Liver (tissue), 9 donors: ENCODE data around the gene ATP6V0A4. TPM values are rescaled to one million over a fixed set of nuclear protein-coding genes. Genes with fewer than 3 reads are reported as not detected.

Experiments used
- DNase-seq: peaks from one replicate; pipeline ENCODE4 v3.0.0-alpha.2; 2017; ENCODE audit warnings: low spot score
- H3K27ac ChIP-seq, 2 donors: one replicate each; pipeline ENCODE4 v1.7.0; 2013; ENCODE audit warnings: inconsistent platforms in 2 of 2, low read length in 2 of 2, control low read depth in 1 of 2, low read depth in 1 of 2, mild to moderate bottlenecking in 1 of 2
- H3K27me3 ChIP-seq, 4 donors: one replicate each; pipeline versions ENCODE4 v1.6.1 to v1.7.0; 2013; ENCODE audit warnings: low read length in 3 of 4, inconsistent platforms in 1 of 4, mild to moderate bottlenecking in 1 of 4, moderate library complexity in 1 of 4; ENCODE audit not compliant: control insufficient read depth in 4 of 4, insufficient read depth in 4 of 4
- H3K36me3 ChIP-seq, 4 donors: one replicate each; pipeline versions ENCODE4 v1.6.1 to v1.7.0; 2013; ENCODE audit warnings: low read length in 3 of 4, mild to moderate bottlenecking in 3 of 4, low read depth in 1 of 4, moderate library complexity in 1 of 4; ENCODE audit not compliant: control insufficient read depth in 4 of 4, insufficient read depth in 3 of 4
- H3K4me1 ChIP-seq, 4 donors: one replicate each; pipeline versions ENCODE4 v1.6.1 to v1.7.0; 2013; ENCODE audit warnings: low read length in 3 of 4, mild to moderate bottlenecking in 3 of 4, moderate library complexity in 1 of 4; ENCODE audit not compliant: control insufficient read depth in 4 of 4, insufficient read depth in 4 of 4
- H3K4me3 ChIP-seq, 3 donors: one replicate each; pipeline versions ENCODE4 v1.6.1 to v1.7.0; 2013; ENCODE audit warnings: low read length in 3 of 3, control low read depth in 1 of 3, low read depth in 1 of 3, mild to moderate bottlenecking in 1 of 3
- H3K9ac ChIP-seq, 2 donors: one replicate each; pipeline ENCODE4 v1.7.0; 2013; ENCODE audit warnings: low read length in 2 of 2, mild to moderate bottlenecking in 2 of 2, moderate library complexity in 2 of 2, control low read depth in 1 of 2, low read depth in 1 of 2
- H3K9me3 ChIP-seq, 4 donors: one replicate each; pipeline versions ENCODE4 v1.6.1 to v1.7.0; 2013; ENCODE audit warnings: low read length in 3 of 4; ENCODE audit not compliant: control insufficient read depth in 4 of 4
- ATF3 ChIP-seq: IDR thresholded peaks from 2 replicates; pipeline ENCODE4 v1.6.1; 2016; ENCODE audit warnings: antibody characterized with exemption
- CTCF ChIP-seq: fragments of 150-350 bp; IDR thresholded peaks from 2 replicates; pipeline ENCODE4 v1.5.1; 2017; ENCODE audit warnings: improper control_type of control experiment, low read depth, low read length; ENCODE audit not compliant: missing input control
- EGR1 ChIP-seq, 2 donors: IDR thresholded peaks; 2 replicates each; pipeline ENCODE4 v1.6.1; 2016 to 2018; ENCODE audit warnings: antibody characterized with exemption in 2 of 2, low read depth in 2 of 2
- FOXA1 ChIP-seq: IDR thresholded peaks from 2 replicates; pipeline ENCODE4 v1.6.1; 2016; ENCODE audit warnings: antibody characterized with exemption
- FOXA2 ChIP-seq: IDR thresholded peaks from 2 replicates; pipeline ENCODE4 v1.6.1; 2016; ENCODE audit warnings: antibody characterized with exemption
- GABPA ChIP-seq, 2 donors: IDR thresholded peaks in 1 of 2; conservative IDR thresholded peaks in 1 of 2; 2 replicates each; pipeline ENCODE4 v1.6.1; 2016; ENCODE audit warnings: antibody characterized with exemption in 2 of 2, mild to moderate bottlenecking in 1 of 2, moderate library complexity in 1 of 2
- HNF4A ChIP-seq, 2 donors: conservative IDR thresholded peaks; 2 replicates each; pipeline ENCODE4 v1.6.1; 2016; ENCODE audit warnings: antibody characterized with exemption in 2 of 2, mild to moderate bottlenecking in 2 of 2
- HNF4G ChIP-seq: IDR thresholded peaks from 2 replicates; pipeline ENCODE4 v1.6.1; 2016; ENCODE audit warnings: antibody characterized with exemption
- JUND ChIP-seq, 2 donors: IDR thresholded peaks; 2 replicates each; pipeline ENCODE4 v1.6.1; 2016; ENCODE audit warnings: antibody characterized with exemption in 2 of 2
- MAX ChIP-seq: IDR thresholded peaks from 2 replicates; pipeline ENCODE4 v1.6.1; 2016; ENCODE audit warnings: antibody characterized with exemption
- NR2F2 ChIP-seq: IDR thresholded peaks from 2 replicates; pipeline ENCODE4 v1.6.1; 2016; ENCODE audit warnings: antibody characterized with exemption
- RAD21 ChIP-seq, 2 donors: IDR thresholded peaks; 2 replicates each; pipeline ENCODE4 v1.6.1; 2016; ENCODE audit warnings: antibody characterized with exemption in 2 of 2, mild to moderate bottlenecking in 2 of 2
- REST ChIP-seq: IDR thresholded peaks from 2 replicates; pipeline ENCODE4 v1.6.1; 2016; ENCODE audit warnings: antibody characterized with exemption, mild to moderate bottlenecking
- RXRA ChIP-seq, 2 donors: IDR thresholded peaks; 2 replicates each; pipeline ENCODE4 v1.6.1; 2017 to 2018; ENCODE audit warnings: antibody characterized with exemption in 2 of 2, mild to moderate bottlenecking in 1 of 2
- SP1 ChIP-seq: IDR thresholded peaks from 2 replicates; pipeline ENCODE4 v1.6.1; 2018; ENCODE audit warnings: antibody characterized with exemption, mild to moderate bottlenecking
- TAF1 ChIP-seq: conservative IDR thresholded peaks from 2 replicates; pipeline ENCODE4 v1.6.1; 2016; ENCODE audit warnings: antibody characterized with exemption, mild to moderate bottlenecking
- YY1 ChIP-seq: IDR thresholded peaks from 2 replicates; pipeline ENCODE4 v1.6.1; 2016; ENCODE audit warnings: antibody characterized with exemption, mild to moderate bottlenecking
- ZBTB33 ChIP-seq: IDR thresholded peaks from 2 replicates; pipeline ENCODE4 v1.6.1; 2016; ENCODE audit warnings: antibody characterized with exemption
- WGBS: extraction: QIAGEN DNeasy Blood & Tissue Kit; methylation state at CpG from one replicate; pipeline ENCODE4 v1.1.7; 2013; 5-methylcytosine and 5-hydroxymethylcytosine counted together
- polyA plus RNA-seq, 2 donors: library from polyadenylated mRNA; stranded (reverse) in 1 of 2; unstranded in 1 of 2; fragments of 200-250 nt in 1 of 2; fragments of >200 nt in 1 of 2; fragmentation: Nextera tagmentation in 1 of 2; extraction: Ambion mirVana in 1 of 2; gene quantifications; one replicate each; pipeline versions ENCODE4 v1.2.1 to v1.2.3, GENCODE V29; 2013 to 2015
- total RNA-seq, 2 donors: library from RNA; depleted of rRNA; stranded (reverse); fragments of >200 nt; gene quantifications; one replicate each; pipeline ENCODE4 v1.2.3, GENCODE V29; 2014
- donor health status: healthy.
- donor health status: healthy.
- donor health status: healthy.
- donor health status: healthy.
- donor health status: healthy.

Gene ATP6V0A4
- total and polyA plus RNA-seq, 4 donors, result not detected

- no peak for TF ChIP-seq REST
Measured at GRCh38 chr7:138663725-138664710, 134.0 kb downstream of the ATP6V0A4 start (continued).

GRCh38 chr7:138662991-138663320 lies 135.0 kb downstream of the ATP6V0A4 start:
- Histone ChIP-seq H3K4me1 (peaks cover 0 to 3% (median 2%) of the 10 kb centered on the region in 4 donors), H3K9ac (no peak overlapping the region), H3K9me3 (no peaks in the 10 kb centered on the region), H3K27me3 (no peaks in the 10 kb centered on the region), H3K36me3 (no peaks in the 10 kb centered on the region), H3K27ac (no peak overlapping the region), H3K4me3 (no peak overlapping the region)
- no peak for DNase-seq
- WGBS, result 91% methylated on average over 6 of the region's 6 CpGs
- no peak for TF ChIP-seq MAX
- no peak for TF ChIP-seq RAD21 (IDR thresholded peaks at IDR 0.05)
- no peak for TF ChIP-seq REST
- no peak for TF ChIP-seq HNF4G
- TF ChIP-seq HNF4A (conservative IDR thresholded peaks at IDR 0.05), result no peak
- TF ChIP-seq YY1, result no peak
- no peak for TF ChIP-seq RXRA (IDR thresholded peaks at IDR 0.05)
- TF ChIP-seq FOXA1, result no peak
- no peak for TF ChIP-seq CTCF
- TF ChIP-seq ZBTB33, result no peak
- no peak for TF ChIP-seq EGR1 (IDR thresholded peaks at IDR 0.05; ENCODE audit: low read depth in 2 of 2)
- no peak for TF ChIP-seq ATF3
- no peak for TF ChIP-seq NR2F2
- TF ChIP-seq JUND (IDR thresholded peaks at IDR 0.05), result no peak
- TF ChIP-seq GABPA (IDR thresholded peaks at IDR 0.05 in 1 of 2, conservative IDR thresholded peaks at IDR 0.05 in 1 of 2), result no peak
- TF ChIP-seq FOXA2, result no peak
- TF ChIP-seq TAF1, result no peak
- TF ChIP-seq SP1, result no peak
